ENCODE results near the gene PLCG1. TPM values are rescaled to one million over a fixed set of nuclear protein-coding genes. Genes with fewer than 3 reads are reported as not detected.

The PLCG1 gene
- total and polyA plus RNA-seq, 2 of the 8 experiments (the other 6 are each of a cell fraction or from before 2014, with no cell fraction given) = 103 to 154 TPM

GRCh38 chr20:41225091-41225490 lies 87.7 kb downstream of the PLCG1 start:
- no peak overlapping the region for H2AK5ac ChIP-seq (ENCODE audit: low read depth, low read length)
- no peak overlapping the region for H2BK120ac ChIP-seq (replicated peaks; ENCODE audit: low read depth, low read length)
- no peaks in the 10 kb centered on the region for H3K79me2 ChIP-seq (ENCODE audit: control insufficient read depth in 1 of 2, insufficient read depth in 2 of 2, low read length in 2 of 2)
- H3K79me1 ChIP-seq (ENCODE audit: low read depth, low read length) = no peaks in the 10 kb centered on the region
- H2AFZ ChIP-seq (ENCODE audit: low read length) = no peak overlapping the region
- H3K56ac ChIP-seq (replicated peaks; ENCODE audit: insufficient read length, low read depth, low read length) = no peak overlapping the region
- no peaks in the 10 kb centered on the region for H3K23me2 ChIP-seq (ENCODE audit: low read depth, low read length)
- no peak for TF ChIP-seq SP4 (IDR thresholded peaks at IDR 0.05; ENCODE audit: low read length)
- TF ChIP-seq JUND (IDR thresholded peaks at IDR 0.05; ENCODE audit: low read length) = no peak
- TF ChIP-seq GTF2F1 (IDR thresholded peaks at IDR 0.05; ENCODE audit: borderline replicate concordance, low read depth, low read length) = no peak
- TF ChIP-seq EZH2 (IDR thresholded peaks at IDR 0.05; ENCODE audit: low read depth, low read length, severe bottlenecking) = no peak
- H3K27me3 ChIP-seq (replicated peaks in 1 of 4; ENCODE audit: control insufficient read depth in 3 of 4, extremely low read depth in 1 of 4, insufficient read depth in 3 of 4, low read length in 3 of 4) = no peaks in the 10 kb centered on the region
- no peak overlapping the region for H4K5ac ChIP-seq (ENCODE audit: insufficient read length, low read depth, low read length)
- H3K9ac ChIP-seq (replicated peaks in 1 of 4; ENCODE audit: extremely low read depth in 1 of 4, low read depth in 3 of 4, low read length in 3 of 4) = no peak overlapping the region
- no peak overlapping the region for H2BK12ac ChIP-seq (ENCODE audit: low read depth, low read length)
- no peak overlapping the region for H4K91ac ChIP-seq (replicated peaks; ENCODE audit: insufficient read length, low read length)
- no peak overlapping the region for H2BK20ac ChIP-seq (ENCODE audit: low read length)
- no peak overlapping the region for H3K4ac ChIP-seq (replicated peaks; ENCODE audit: insufficient read length, low read depth, low read length)
- ChIA-PET POLR2A (ENCODE audit: partially characterized antibody) (no interaction called here), CTCF (ENCODE audit: partially characterized antibody) (interaction anchor here (0.7 to 2.8 kb wide), 14 partner anchors 8 to 259 kb away, joined by 3 to 15 read pairs (median 4); no protein-coding TSS in a partner anchor)
- H3K4me3 ChIP-seq (ENCODE audit: extremely low read depth in 1 of 4, insufficient read depth in 2 of 4, low read depth in 3 of 4, low read length in 4 of 4) = no peak overlapping the region
- H3K9me3 ChIP-seq (ENCODE audit: insufficient read depth in 2 of 2, low read depth in 1 of 2, low read length in 1 of 2) = no peaks in the 10 kb centered on the region
- no peak overlapping the region for H3K4me2 ChIP-seq (ENCODE audit: insufficient read depth in 1 of 2, low read depth in 2 of 2, low read length in 2 of 2)
- no peak overlapping the region for H3K27ac ChIP-seq (ENCODE audit: low read depth, low read length)
- 88% methylated on average over 1 of the region's 1 CpG; no CpG with 5 or more reads in 1 of the 2 experiments for WGBS, 2 experiments (ENCODE audit: extremely low coverage in 1 of 2, insufficient coverage in 1 of 2, insufficient read length in 1 of 2, insufficient replicate concordance in 2 of 2, low coverage in 1 of 2, low lambda C conversion rate in 2 of 2, missing lambda C conversion rate in 1 of 2)
- H3K36me3 ChIP-seq (ENCODE audit: control insufficient read depth in 2 of 4, insufficient read depth in 4 of 4, low read length in 3 of 4) = no peaks in the 10 kb centered on the region
- no peak overlapping the region for H2BK5ac ChIP-seq (ENCODE audit: low read depth, low read length)
- no peak overlapping the region for H3K18ac ChIP-seq (ENCODE audit: extremely low read depth, low read length)
- no peak overlapping the region for H4K8ac ChIP-seq (ENCODE audit: extremely low read depth, insufficient read depth, low read length)
- H3K23ac ChIP-seq (ENCODE audit: insufficient read length) = no peak overlapping the region
- FAIRE-seq (no peak), DNase-seq (ENCODE audit: low read depth in 1 of 2, low spot score in 2 of 2) (no peak)
- no peaks in the 10 kb centered on the region for H3K4me1 ChIP-seq (replicated peaks in 1 of 4; ENCODE audit: control insufficient read depth in 3 of 4, insufficient read depth in 4 of 4, low read length in 3 of 4)
- no peak overlapping the region for H2BK15ac ChIP-seq (ENCODE audit: low read length)
- no peak overlapping the region for H3K14ac ChIP-seq (ENCODE audit: insufficient read length)
- H4K20me1 ChIP-seq (replicated peaks in 1 of 2; ENCODE audit: control insufficient read depth in 1 of 2, insufficient read depth in 2 of 2, low read length in 2 of 2) = no peaks in the 10 kb centered on the region
